Activated effector memory CD4-positive, alpha-beta T cell treated with anti-CD3 and anti-CD28 coated beads, Interleukin-2, amount 50 U/mL, for 16 hours (primary cell): Measurements from ENCODE around the gene DNHD1.

Experiments
- DNase-seq: peaks from one replicate; pipeline ENCODE4 v3.0.0-alpha.2; 2020

Gene DNHD1

DNA sequence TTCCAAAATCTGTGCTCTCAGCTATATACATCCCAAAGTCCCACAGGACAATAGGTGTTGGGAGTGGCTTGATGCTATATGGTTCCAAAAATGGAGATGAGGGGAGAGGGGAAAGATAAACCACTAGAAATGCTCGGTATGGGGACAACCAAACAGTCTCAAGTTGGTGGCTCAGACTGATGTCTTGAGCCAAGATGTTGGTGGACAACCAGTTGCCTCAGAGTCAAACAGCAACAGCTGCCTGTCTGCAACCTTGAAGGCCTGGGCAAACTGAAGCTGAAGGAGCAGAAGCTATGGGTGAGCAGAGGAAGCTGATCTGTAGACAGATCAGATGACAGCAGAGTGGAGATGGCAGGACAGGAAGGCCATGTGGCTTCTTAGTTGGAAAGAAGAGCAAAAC is 102.4 kb downstream of the DNHD1 start:
- no peak for DNase-seq

DNA sequence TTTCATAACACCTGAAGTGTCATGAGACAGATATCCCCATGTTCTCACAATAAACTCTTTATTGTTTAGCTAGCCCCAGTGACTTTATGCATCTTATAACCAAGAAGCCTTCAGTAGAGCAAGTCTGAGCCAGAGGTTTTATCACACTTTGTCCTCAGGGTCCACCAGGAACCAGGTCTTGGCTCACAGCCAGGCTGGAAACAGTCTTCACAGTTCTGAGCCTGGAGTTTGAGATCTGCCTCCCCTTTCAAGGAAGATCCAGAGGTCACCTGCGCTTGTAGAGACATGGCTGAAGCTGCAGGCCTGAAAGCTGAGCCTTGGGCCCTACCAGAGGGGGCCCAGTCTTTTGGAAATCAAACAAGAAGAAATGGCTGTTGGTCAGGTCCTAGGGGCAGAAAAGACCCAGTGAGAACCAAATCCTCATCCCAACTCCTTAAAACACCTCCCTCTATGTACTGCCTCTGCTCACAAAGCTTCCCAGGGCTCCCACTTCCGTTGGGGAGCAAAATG is 102.9 kb downstream of the DNHD1 start:
- DNase-seq, result no peak

DNA sequence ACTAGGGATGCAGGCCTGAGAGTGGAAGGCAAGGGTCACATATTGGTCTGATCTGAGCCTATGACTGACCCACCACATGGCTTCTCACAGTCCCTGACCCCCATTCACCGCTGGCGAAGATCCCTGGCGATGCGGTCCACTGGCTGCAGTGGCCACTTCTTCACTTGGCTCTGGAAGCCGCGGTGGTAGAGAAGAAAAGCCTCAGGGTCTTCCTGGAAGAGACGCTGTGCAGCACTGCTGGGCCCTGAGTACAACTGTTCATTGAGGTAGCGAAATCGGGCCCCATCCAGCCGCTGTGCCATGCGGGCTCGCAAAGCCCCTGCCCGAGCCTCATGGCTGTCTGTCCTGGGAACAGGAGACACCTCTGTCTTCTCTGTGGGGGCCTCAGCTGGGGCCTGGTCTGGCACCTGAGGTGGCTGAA is 104.0 kb downstream of the DNHD1 start:
- peak; percentile 57 for DNase-seq

DNA sequence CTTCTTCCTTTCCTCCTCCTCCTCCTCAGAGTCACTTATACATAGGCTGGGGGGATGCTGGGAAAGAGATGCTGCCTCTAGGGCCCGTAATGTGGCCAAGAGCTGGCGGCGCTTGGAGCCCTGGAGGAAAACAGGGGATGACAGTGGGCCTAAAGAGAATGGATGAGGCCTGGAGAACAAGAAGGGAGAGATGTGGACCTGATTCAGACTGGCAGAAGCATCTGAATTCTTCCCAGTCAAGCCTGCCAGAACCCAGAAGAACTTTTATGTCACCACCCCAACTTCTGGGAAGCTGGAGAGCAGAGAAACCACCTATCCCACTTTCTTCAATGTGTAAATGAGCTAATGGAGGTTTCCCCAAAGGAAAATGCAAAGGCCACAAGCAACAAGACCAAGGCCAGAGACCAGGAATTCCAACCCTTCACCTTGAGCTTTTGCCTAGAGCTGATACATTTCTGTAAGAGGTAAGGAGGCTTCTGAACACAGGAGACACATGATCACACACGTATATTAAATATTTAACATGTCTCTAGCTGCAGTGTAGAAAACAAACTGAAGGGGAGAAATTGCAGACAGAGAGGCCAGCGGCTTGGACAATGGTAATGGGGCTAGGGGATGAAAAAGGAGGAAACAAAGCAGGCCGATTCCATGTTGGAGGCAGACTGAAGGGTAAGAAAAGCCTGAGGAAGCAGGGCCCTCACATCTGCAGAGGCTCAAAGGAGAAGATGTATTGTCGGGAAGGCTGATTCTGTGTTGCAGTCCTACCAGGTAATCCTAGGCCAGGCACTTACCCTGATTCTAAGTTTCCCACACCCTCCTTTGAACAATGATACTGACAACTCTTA is 105.2 kb downstream of the DNHD1 start:
- no peak for DNase-seq

DNA sequence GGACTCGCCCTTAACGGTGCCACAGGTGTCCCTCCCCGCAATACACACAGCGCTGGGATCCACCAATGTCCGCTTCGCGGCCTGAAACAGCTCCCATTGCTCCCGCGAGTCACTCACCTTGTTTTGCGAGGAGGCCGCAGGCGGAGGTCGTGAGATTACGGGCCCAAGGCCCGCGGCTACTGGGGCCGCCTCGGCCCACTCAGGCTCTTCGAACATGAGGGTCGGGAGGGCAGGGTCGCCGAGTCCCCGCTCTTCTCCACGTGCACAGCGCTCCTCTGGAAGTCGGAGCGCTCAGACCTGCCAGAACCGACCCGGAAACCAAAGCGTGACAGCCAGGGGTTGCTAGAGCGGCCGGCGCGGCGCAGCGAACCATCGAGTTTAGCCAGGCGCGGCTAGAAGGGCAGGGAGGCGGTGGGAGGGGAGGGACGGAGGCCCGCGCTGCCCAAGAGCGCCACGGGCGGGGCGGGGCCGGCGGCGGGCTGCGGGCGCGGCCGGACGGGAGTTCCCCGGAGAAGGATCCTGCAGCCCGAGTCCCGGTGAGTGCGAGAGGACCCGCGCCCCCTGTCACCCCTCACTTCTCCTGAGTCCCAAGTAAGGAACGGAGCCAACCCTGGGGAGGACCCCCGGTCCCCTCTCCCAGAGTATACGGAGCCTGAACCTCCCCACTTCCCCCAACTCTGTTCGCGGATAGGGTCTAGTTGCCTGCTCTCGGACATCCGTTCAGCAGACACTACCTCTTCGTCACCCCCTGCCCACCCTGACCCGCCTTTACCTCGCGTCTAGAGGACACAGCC is 106.4 kb downstream of the DNHD1 start, which contains the start of the genes ILK and RRP8:
ILK (plus strand) TSS at position 488 of the 794 bp plus-strand sequence. CDS start 498 bp downstream, outside the sequence.
RRP8 (minus strand) TSS at position 330 of the 794 bp plus-strand sequence; CDS start at position 216, 114 bp downstream.
- peak; percentile 95 for DNase-seq

DNA sequence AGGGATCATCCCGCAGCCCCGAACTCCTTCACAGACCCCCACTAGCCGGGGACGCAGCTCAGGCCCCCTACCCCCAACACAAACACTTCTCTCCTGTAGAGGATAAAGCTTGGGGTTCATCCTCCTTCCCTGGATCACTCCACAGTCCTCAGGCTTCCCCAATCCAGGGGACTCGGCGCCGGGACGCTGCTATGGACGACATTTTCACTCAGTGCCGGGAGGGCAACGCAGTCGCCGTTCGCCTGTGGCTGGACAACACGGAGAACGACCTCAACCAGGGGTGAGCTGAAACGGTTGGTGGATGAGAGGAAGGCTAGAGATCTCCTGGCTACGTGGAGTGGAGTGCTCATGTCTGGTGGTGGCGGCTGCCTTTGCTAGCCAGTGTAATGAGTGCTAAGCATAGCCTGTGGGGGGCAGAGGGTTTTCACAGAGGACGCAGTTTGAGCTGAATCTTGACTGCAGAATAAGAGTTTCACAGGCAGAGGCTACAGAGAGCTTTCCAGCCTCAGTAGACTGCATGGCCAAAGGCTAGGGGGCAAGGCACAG is 107.1 kb downstream of the DNHD1 start:
- DNase-seq, result peak; percentile 82

DNA sequence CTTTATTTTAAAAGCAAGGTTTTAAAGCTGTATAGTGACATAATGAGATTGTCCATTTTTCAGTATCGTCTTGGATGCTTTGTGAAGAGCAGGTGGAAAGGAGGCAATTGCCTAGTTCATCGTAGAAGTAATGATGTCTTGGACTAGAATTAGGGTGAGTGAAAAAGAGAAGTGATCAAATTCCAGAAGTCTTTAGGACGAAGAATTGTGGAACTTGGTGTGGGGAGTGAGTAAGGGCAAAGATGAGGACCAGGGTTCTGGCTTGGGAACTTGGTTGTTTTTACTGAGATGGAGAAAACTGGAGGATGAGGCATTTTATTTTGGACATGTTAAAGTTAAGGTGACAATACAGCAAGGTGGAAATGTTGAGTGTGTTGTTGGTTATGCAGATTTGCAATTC is 107.7 kb downstream of the DNHD1 start:
- no peak for DNase-seq

DNA sequence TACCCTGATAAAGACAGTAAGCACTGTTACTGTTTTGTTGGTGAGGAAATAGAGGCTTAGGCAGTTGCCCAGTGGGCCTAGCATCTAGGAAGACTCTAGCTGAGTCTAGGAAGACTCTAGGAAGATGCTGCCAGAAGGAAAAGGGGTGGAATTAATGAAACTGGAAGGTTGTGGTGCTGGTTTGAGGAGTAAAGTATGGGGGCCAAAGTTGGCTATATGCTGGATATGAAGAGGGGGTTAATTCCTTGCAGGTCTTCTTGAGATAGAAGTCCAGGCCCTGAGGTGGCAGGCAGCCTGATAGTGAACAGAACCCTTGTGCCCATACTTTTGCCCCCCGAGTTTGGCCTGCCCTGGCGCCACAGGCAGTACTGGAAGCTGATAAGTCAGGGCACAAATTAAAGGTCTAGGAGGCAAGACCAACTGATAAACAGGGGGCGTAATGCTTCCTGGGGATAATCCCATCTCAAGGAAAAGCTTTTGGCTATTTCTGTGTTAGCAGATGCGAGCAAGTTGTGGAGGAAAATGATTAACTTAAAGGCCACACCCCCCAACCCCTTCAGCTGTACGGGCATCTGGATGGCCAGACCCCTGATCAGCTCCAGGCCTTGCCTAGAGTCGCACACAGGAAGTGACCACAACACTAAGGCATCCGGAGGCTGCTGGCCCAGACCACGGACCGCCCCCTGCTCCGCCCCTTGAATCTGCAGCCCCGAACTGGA is 109.5 kb downstream of the DNHD1 start:
- peak; percentile 84 for DNase-seq

DNA sequence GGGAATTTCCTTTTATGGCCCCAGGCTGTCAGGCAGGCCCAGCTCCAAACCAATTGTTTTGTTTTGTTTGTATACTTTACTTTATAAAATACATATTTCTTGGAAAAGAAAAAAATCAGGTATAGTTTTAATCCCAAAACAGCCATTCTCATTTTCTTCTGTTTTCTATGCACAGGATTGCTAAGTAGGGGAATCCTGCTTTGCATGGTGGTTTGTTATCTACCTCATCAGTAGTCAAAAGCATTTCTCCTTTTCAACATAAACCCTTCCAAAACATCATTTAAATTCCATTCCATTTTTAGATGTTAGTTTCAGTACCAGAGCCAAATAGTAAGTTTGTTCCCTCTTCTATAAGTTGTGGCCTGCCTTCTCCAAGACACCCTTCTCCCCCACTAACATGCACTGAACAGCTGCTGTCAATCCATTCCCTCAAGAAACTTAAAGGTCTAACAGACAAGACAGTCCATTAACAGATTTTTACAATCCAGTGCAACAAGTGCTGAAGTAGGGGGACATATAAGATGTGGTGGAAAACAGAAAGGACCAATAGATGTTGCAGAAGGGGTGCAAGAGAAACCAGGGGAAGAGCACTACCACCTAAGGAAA is 110.2 kb downstream of the DNHD1 start:
- DNase-seq, result no peak

DNA sequence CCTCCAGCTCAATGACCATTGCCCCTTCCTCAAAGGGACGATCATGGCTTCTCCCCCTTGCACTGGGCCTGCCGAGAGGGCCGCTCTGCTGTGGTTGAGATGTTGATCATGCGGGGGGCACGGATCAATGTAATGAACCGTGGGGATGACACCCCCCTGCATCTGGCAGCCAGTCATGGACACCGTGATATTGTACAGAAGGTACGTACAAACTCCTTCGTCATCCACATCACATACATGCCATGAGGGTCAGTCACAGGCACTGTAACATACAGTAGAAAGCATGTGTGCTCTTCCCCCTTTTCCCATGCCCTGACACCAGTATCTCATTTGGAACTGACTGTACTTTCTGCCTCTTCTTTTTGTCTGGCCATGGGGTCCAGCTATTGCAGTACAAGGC is 110.9 kb downstream of the DNHD1 start:
- peak; percentile 49 for DNase-seq

DNA sequence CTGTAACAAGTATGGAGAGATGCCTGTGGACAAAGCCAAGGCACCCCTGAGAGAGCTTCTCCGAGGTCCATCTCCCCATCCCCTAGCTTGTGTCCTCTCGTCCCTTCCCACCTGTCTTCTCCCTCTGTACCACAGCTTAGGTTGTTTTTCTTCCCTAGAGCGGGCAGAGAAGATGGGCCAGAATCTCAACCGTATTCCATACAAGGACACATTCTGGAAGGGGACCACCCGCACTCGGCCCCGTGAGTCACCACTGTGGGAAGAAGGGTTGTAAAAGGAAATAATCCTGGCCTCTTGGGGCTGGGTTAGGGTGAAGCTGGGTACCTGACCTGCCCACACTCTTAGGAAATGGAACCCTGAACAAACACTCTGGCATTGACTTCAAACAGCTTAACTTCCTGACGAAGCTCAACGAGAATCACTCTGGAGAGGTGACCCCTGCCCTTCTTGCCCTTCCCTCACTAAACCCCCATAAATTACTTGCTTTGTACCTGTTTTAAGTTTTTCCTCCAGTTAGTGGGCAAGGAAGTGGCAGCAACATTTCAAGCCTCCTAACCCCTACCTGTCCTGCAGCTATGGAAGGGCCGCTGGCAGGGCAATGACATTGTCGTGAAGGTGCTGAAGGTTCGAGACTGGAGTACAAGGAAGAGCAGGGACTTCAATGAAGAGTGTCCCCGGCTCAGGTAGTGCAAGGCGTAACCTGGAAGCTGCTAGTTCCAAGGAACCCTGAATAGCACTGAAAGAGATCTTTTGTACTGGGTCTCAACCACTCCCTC is 111.8 kb downstream of the DNHD1 start:
- DNase-seq, result peak; percentile 54

DNA sequence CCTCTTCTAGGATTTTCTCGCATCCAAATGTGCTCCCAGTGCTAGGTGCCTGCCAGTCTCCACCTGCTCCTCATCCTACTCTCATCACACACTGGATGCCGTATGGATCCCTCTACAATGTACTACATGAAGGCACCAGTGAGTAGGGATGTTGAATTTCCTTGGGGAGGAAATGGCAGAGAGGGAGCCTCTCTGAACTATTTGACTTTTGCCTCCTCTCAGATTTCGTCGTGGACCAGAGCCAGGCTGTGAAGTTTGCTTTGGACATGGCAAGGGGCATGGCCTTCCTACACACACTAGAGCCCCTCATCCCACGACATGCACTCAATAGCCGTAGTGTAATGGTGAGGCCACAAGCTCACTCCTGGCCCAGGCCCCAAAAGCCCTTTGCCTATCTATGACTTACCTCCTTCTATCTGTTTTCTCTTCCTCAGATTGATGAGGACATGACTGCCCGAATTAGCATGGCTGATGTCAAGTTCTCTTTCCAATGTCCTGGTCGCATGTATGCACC is 112.5 kb downstream of the DNHD1 start:
- DNase-seq, result peak; percentile 56

DNA sequence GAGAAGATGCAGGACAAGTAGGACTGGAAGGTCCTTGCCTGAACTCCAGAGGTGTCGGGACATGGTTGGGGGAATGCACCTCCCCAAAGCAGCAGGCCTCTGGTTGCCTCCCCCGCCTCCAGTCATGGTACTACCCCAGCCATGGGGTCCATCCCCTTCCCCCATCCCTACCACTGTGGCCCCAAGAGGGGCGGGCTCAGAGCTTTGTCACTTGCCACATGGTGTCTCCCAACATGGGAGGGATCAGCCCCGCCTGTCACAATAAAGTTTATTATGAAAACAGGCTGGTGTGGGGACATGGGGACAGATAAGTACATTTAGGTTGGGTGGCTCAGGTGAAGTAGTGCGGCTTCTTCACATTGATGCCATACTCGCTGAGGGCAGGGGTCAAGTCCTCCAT is 113.5 kb downstream of the DNHD1 start:
- peak; percentile 63 for DNase-seq

DNA sequence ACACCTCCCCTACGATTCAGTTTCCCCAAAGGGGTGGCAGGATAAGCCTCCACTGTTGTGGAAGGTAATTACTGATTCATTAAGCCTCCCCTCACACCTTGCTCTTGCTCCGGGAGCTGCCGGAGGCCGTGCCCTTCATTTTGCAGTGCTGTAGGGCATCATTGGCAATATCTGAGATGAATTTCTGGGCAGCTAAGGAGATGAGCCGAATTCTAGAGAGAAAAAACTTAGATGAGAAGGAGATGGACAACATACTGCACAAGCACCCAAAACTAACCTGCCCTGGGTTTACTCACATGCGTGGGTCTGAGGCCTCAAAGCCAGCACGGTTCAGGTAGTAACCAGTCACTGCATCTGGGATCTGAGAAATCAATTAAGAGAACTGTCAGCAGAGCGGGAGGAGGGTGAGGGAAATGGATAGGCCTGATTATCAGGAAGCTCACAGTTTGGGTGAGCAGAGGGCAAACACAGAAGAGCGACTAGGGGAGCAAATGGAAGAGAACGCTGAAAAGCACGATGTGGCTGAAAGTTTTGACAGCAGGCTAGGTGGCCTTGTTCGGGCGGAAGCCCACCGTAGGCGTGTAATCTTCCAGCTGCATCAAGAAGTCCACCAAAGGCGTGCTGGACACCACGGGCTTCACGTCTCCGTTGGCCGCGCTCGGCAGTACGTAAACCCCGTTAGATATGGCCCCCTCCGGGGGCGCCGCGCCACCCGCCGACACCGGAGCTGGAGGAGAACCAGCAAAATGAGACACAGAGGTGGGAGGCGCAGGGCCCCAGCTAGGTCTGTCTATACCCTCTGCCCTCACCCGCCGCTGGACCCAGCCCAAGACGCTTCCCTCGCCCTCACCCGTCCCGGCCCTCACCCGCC is 114.2 kb downstream of the DNHD1 start:
- peak; percentile 64 for DNase-seq

DNA sequence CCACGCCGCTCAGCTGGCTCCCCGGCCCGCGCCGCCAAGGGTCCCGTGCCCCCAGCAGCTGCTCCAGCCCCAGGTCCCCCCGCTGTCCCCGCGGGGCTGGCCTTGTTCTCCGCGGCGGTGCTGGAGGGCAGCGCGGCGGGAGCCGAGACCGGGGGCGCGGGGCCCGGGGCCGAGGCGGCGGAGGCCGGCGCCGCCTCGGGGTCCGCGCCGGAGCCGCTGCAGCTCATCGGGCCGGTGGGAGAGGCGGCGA is 114.8 kb downstream of the DNHD1 start:
- DNase-seq, result no peak

DNA sequence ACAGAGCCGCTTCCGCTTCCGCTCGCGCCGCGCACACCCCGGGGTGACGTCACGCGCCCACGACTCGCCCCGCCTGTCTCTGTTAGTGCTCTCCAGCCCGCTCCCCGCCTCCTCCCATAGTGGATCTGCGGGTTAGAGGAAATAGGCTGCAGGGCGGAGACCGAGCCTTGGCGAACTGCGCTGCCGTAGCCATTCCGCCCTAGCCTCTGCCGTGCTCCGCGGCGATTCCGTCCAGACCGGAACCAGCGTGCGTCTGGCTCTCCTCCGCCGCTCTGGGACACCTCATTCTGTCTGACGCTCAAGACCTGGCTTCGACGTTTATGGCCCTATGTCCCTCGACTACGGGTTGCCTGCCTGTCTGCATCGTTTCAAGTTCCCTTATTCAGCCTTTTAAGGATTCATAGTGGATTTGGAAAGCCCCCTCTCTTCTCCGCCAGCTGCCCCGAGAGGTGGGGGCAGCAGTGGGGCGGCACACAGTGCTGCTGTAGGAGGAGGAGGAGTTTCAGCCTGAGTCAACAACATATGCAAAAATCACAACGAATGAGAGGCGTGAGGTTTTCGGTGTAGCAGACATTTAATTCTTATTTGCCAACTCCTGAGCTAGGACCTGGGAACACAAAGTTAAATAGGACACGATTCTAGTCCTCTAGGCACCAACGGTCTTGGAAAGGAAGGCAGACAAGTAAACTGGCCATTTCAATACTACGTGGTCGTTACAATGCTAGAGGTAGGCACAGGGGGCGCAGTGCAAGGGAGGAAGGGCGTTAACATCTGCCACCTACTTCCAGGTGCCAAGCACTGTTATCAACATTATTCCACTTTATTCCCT is 115.3 kb downstream of the DNHD1 start, which contains the start of gene TAF10:
TAF10 (minus strand) TSS at position 4 of the 829 bp plus-strand sequence. CDS start 27 bp downstream, outside the sequence.
- DNase-seq, result peak; percentile 98

DNA sequence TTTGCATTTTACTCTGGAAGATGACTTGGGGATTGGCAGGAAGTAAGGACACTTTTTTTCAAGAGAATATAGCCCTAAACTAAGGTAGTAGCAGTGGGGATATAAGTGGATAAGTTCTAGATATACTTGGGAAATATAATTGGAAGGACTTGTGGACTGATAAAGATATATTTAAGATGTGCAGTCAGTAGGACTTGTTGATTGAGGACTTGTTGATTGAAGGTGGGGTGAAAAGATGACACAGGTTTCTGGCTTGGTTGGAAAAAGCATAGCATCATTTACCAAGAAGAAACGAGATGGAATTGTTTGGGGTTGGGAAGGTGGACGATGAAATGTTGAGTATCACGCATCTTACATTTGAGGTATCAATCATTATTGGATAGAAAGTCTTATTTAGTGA is 116.4 kb downstream of the DNHD1 start:
- DNase-seq, result no peak

DNA sequence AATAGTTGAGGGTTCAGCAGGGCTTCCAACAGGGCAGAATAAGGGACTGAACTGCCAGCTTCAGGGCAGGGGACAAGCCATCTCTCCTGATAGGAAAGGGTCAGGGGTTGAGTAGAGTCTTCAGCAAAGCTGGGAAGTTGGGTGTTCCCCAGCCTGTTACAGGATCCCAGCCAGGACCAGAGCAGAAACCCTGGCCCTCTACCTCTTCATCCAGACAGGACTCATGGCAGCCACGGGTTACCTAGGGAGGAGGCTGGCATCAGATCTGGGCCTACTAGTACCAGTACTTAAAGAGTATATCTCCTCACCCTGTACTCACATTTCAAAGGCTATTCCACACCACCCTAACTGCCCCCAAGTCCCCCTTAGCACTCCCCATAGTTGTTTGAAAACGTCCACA is 117.4 kb downstream of the DNHD1 start:
- peak; percentile 49 for DNase-seq

DNA sequence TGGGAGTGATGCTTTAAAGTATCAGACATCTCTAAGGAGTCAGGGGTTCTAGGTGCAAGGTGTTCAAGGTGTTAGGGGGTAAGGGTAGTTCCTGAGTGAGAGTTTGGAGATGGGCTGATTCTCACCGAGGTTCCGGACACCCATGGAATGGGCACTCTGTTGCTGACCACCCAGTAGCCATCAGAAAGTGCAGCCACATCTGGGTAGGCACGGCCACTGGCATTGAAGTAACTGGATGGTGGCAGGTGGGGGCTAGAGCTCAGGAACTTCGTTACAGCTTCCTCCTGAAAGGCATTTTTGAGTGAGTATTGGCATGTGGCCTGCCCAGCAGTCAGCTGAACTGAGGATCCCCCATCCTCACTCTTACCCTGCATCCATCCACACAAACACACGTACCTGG is 118.0 kb downstream of the DNHD1 start:
- peak; percentile 41 for DNase-seq
